Activated T-cell treated with anti-CD3 and anti-CD28 coated beads, Interleukin-2, amount 50 U/mL, for 4 hours (primary cell): ENCODE measurements around the gene MYORG. TPM values are rescaled to one million over a fixed set of nuclear protein-coding genes. Genes with fewer than 3 reads are reported as not detected.

Experiments used
- ATAC-seq, 2 donors: fragments of 200-7000 bp; cut with Tn5 transposase; one replicate each; pipeline ENCODE4 v1.10.0; 2021
- DNase-seq: peaks from one replicate; pipeline ENCODE4 v3.0.0-alpha.2; 2020
- H3K27me3 Mint-ChIP-seq: one replicate; pipeline ENCODE4 v1.8.0; 2021; ENCODE audit warnings: low read depth, mixed read lengths
- H3K36me3 Mint-ChIP-seq: one replicate; pipeline ENCODE4 v1.8.0; 2022; ENCODE audit warnings: mixed read lengths; ENCODE audit not compliant: insufficient read depth
- H3K4me1 Mint-ChIP-seq: one replicate; pipeline ENCODE4 v1.8.0; 2021; ENCODE audit warnings: low read depth, mixed read lengths
- H3K4me3 Mint-ChIP-seq: one replicate; pipeline ENCODE4 v1.8.0; 2021; ENCODE audit warnings: mild to moderate bottlenecking, moderate library complexity, mixed read lengths
- H3K9me3 Mint-ChIP-seq: one replicate; pipeline ENCODE4 v1.8.0; 2021; ENCODE audit warnings: mixed read lengths
- total RNA-seq, 3 donors: library from RNA; stranded (reverse); gene quantifications; one replicate each; pipeline ENCODE4 v1.2.1, GENCODE V29; 2021

Gene MYORG
- total RNA-seq, 3 donors from 2014 or later, result 0.60 to 1.8 (median 0.87) TPM

DNA sequence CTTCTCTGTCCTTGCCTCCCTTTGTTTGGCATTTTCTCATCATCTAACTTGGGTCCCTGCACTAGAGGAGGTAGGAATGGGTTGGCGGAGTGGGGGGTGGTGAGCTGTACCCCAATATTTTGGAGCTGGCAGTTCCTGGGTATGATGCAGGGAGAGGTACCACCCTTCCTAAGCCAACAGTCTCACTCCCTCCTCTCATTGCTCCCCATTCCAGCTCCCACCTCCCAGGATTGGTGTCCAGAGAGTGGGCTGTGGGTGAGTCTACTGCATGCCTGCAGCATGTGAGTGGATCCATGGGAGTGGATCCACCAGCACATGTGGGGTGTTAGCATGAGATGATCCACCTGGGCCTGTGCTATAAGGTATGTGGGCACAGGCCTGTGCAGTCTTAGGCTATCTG, 22.2 kb upstream of the MYORG start:
- Mint-ChIP-seq H3K27me3 (no peaks in the 10 kb centered on the region), H3K36me3 (peaks cover 10% of the 10 kb centered on the region), H3K4me1 (no peaks in the 10 kb centered on the region), H3K4me3 (no peak overlapping the region), H3K9me3 (no peaks in the 10 kb centered on the region)
- no peak for DNase-seq
- ATAC-seq, result no peak

DNA sequence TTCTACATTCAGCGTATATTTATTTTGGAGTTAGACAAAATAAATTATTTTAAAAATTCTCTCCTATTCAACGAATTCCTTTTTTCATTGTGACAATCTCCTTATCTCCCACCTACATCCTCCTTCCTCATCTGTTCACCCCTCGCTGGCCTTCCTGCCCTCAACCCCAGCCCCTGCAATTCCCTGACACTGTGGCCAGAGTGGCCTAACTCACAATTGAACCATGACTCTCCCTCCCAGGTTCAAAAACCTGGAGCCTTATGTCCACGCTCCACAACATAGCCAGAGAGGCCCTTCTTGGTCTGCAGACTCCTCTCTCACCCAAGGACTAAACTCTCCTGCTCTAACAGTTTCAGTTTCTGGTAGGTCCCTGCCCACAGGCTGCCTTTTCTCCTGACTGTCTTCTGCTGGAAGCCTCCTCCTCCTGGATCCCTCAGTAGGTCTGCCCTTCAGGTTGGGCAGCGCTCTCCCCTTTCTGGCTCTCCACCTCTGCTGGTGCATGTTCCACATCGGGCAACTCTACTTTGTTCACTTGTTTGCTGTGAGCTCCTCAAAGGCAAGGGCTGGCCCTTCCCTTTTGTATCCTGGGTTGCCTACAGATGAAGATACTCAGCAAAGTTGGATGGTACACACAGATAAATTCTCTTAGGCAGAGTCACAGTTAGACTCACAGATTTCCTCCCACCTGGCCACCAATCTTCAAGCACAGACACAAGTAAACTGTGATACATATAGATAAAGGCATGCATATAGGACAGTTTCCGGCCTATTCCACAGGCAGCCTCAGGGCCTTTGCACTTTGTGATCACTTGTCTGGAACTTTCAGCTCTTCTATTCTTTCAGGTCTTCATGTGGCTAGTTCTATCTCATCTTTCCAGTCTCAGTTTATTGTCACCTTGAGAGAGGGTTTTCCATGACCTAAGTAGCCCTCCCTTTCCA, 19.8 kb upstream of the MYORG start:
- ATAC-seq (no peak), DNase-seq (no peak)
- peaks cover 4% of the 10 kb centered on the region for H3K36me3 Mint-ChIP-seq
- peaks cover under 1% of the 10 kb centered on the region for H3K27me3 Mint-ChIP-seq
- H3K4me1 Mint-ChIP-seq, result no peaks in the 10 kb centered on the region
- no peak overlapping the region for H3K4me3 Mint-ChIP-seq
- no peaks in the 10 kb centered on the region for H3K9me3 Mint-ChIP-seq

DNA sequence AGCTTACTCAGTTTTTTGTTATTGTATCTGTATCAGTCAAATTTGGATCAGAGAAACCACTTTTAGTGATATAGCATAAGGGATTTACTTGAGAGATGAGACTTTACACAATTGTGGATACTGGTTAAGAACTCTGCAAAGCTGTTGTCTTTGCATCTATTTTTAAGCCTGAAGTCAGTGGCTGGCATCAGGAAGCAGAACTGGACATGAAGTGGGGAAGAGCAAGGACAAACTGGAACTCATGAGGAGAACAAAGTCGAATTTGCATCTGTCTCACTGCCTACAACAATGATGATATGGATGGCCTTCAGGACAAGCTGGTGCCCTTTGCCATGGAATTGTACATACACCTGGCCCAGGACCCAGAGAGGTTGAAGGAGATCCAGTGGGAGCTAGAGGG, 15.8 kb upstream of the MYORG start:
- Mint-ChIP-seq H3K4me3 (no peak overlapping the region), H3K27me3 (peaks cover 6% of the 10 kb centered on the region), H3K9me3 (no peaks in the 10 kb centered on the region), H3K36me3 (no peaks in the 10 kb centered on the region), H3K4me1 (no peaks in the 10 kb centered on the region)
- DNase-seq (no peak), ATAC-seq (no peak)

DNA sequence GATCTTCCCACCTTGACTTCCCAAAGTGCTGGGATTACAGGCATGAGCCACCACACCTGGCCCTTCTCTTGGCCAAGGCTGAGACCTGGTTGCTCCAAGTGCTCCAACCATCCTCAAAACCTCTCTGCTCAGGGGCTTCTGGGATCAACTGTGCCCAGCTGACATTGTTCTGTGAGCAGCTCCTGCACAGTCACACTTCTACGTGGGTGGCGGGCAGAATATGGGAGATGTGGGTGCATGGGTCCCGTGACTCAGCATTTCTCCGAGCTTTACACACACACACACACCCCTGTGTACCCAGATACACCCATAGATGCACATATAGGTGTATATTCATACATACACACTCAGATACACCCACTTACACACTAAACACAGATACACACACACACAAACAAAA, 10.5 kb upstream of the MYORG start:
- no peak overlapping the region for H3K4me3 Mint-ChIP-seq
- no peak for ATAC-seq
- peaks cover 6% of the 10 kb centered on the region for H3K27me3 Mint-ChIP-seq
- H3K4me1 Mint-ChIP-seq, result no peaks in the 10 kb centered on the region
- H3K9me3 Mint-ChIP-seq, result no peaks in the 10 kb centered on the region
- no peak for DNase-seq
- no peaks in the 10 kb centered on the region for H3K36me3 Mint-ChIP-seq

DNA sequence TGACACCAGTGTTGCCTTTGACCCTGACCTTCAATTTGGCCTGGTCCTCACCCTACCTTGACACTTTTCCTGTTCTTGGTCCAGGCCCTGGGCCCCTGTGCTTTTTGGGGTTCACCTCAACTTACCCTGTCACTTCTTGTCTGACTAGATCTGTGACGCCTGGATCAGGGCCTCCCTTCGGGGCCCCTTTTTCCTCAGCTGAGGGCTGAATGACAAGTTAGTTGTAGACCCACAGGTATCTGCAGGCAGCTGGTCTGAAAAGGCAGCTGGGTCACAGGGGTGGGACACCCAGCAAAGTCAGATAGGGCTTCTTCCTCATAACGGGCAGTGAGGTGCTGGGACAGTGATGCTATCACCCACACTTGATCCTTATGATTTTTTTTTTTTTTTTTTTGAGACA, 10.0 kb upstream of the MYORG start:
- H3K4me3 Mint-ChIP-seq, result no peak overlapping the region
- DNase-seq (no peak), ATAC-seq (no peak)
- H3K27me3 Mint-ChIP-seq, result peaks cover 6% of the 10 kb centered on the region
- no peaks in the 10 kb centered on the region for H3K9me3 Mint-ChIP-seq
- H3K4me1 Mint-ChIP-seq, result no peaks in the 10 kb centered on the region
- H3K36me3 Mint-ChIP-seq, result no peaks in the 10 kb centered on the region

DNA sequence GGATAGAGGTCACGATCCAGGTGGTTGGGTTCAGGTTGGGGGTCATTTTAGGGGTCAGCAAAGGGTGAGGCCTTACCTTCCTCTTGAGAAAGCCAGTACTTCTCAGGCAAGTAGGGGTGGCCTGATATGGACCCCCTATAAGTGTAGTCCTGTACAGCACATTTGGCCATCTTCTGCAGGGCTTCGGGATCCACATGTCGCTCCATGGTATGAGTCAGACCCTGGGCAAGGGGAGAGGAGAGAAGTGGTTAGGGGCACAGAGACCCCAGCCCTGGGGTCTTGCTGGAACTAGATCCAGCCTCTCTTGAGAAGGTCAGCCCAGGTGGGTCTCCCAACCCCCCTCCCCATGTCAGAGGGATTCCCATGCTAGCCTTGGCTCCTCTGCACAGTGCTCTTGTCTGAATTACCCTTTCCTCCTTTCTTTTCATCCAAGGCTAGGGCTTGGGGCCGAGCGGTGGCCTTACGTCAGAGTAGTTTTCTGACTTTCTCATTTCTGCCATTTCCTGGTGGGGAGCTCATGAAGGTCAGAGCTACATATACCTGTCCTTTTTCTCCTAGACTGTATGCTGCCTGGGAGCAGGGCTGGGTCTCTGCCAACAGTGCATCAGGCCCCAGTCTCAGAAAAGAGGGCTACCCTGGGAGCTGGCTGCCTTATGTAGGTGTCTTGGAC, 9.0 kb upstream of the MYORG start:
- DNase-seq (no peak), ATAC-seq (no peak)
- Mint-ChIP-seq H3K9me3 (no peaks in the 10 kb centered on the region), H3K36me3 (no peaks in the 10 kb centered on the region), H3K27me3 (no peaks in the 10 kb centered on the region), H3K4me3 (no peak overlapping the region), H3K4me1 (peaks cover 7% of the 10 kb centered on the region)

DNA sequence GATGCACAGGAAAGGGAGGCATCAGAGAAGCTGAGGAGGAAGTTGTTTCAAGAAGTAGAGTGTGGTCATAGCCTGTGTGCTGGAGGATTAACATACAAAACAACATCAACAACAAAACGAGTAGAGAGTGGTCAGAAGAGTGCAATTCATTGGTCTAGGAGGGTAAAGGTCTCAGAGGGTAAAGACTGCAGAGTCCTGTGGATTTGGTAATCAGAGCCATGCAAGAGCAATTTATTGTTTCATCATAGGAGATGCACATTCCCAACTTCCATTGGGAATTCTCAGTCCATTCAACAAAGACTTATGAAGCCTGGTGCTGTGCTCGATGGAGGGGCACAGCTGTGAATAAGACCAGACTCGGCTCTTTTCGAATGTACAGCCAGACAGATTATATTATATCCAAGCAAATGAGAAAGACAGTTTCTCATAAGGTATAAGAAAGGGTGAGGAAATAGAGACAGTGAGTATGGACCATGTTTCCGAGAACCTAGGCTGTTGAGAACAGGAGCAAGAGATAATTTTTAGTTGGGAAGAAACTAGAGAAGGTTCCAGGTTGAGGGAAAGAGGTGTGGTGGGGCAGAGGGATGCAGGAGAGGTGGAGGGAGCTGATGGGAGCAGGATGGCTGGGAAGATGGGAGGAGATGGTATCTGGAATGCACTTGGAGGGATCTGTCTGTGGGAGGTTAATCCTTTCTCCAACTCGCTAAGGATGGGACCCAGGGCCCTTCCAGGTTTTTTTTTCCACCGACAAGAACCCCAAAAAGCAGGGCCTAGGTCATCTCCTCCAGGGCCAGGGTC, 7.9 kb upstream of the MYORG start:
- ATAC-seq (no peak), DNase-seq (no peak)
- no peaks in the 10 kb centered on the region for H3K36me3 Mint-ChIP-seq
- no peaks in the 10 kb centered on the region for H3K9me3 Mint-ChIP-seq
- H3K27me3 Mint-ChIP-seq, result no peaks in the 10 kb centered on the region
- H3K4me3 Mint-ChIP-seq, result no peak overlapping the region
- peaks cover 17% of the 10 kb centered on the region for H3K4me1 Mint-ChIP-seq

DNA sequence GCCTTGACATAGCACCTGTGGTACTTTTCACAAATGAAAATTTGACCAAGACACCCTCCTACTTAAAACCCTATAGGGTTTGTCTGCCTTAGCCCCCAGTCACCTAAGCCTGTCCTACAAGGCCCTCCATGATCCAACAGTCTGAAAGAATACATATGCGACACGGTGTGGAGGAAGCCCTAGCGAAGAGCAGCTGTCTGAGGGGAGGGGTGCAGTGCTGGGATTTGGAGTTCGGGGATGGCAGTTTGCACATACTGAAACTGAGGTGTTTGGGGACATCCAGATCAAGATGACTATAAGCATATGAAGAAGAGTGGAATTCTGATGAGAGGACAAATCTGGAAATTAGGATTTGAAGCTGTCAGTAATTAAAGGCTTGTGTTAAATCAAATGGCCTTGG, 7.2 kb upstream of the MYORG start:
- Mint-ChIP-seq H3K4me1 (peaks cover 22% of the 10 kb centered on the region), H3K9me3 (no peaks in the 10 kb centered on the region), H3K36me3 (no peaks in the 10 kb centered on the region), H3K27me3 (no peaks in the 10 kb centered on the region), H3K4me3 (no peak overlapping the region)
- DNase-seq (no peak), ATAC-seq (no peak)

DNA sequence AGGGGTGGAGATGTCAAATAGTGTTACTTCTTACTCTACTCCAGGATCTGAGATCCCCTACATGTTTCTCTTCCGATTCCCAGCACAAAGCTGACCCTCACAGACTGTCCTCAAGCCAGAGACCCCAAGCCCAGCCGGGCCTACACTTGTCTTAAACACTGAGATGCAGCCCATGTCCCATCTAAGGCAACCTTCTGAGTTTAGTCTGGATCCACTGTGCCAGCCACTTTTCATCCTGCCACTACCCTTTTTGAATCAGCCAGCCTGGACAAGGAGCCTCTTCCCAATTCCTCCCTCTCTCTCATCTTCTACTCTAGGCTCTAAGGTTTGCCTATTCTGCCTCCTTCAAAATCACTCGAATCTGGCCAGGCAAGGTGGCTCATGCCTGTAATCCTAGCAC, 6.2 kb upstream of the MYORG start:
- H3K4me1 Mint-ChIP-seq, result peaks cover 27% of the 10 kb centered on the region
- ATAC-seq (no peak), DNase-seq (no peak)
- H3K27me3 Mint-ChIP-seq, result no peaks in the 10 kb centered on the region
- H3K9me3 Mint-ChIP-seq, result no peaks in the 10 kb centered on the region
- no peak overlapping the region for H3K4me3 Mint-ChIP-seq
- H3K36me3 Mint-ChIP-seq, result no peaks in the 10 kb centered on the region

DNA sequence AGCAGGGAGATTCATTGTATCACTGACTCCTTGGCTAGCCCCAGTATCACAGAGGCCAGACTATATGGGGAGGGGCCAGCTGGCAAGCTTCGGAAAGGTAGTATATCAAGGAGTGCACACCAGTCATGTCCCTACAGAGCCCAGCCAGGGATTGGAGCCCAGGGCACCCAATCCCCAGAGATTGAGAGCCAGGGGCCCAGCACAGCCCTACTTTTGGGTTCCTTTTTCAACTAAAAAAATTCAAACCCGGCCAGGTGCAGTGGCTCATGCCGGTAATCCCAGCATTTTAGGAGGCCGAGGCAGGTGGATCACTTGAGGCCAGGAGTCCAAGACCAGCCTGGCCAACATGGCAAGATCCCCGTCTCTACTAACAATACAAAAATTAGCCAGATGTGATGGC, 5.4 kb upstream of the MYORG start:
- DNase-seq (no peak), ATAC-seq (no peak)
- H3K9me3 Mint-ChIP-seq, result no peaks in the 10 kb centered on the region
- no peak overlapping the region for H3K4me3 Mint-ChIP-seq
- no peaks in the 10 kb centered on the region for H3K27me3 Mint-ChIP-seq
- H3K36me3 Mint-ChIP-seq, result no peaks in the 10 kb centered on the region
- H3K4me1 Mint-ChIP-seq, result peaks cover 28% of the 10 kb centered on the region

DNA sequence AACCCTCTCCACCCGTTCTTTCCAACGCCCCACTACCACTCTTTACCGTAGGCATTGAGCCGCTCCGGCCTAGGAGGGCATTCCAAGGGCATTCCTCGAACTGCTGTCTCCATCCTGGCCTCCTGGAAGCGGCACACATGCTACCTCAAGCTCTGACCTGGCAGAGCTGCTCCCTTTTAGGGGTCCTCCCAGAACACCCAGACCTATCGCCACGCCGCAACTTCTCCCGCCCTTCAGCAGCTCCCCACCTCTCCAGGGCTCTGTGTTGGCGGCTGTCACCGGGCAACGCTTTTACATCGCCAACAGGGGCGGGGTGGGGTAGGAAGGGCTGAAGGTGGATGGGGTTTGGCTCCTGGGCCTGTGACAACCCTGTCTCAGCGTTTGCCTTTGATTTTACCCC, 4.6 kb upstream of the MYORG start:
- no peaks in the 10 kb centered on the region for H3K36me3 Mint-ChIP-seq
- no peak for DNase-seq
- no peaks in the 10 kb centered on the region for H3K27me3 Mint-ChIP-seq
- H3K9me3 Mint-ChIP-seq, result no peaks in the 10 kb centered on the region
- ATAC-seq, result no peak
- peaks cover 29% of the 10 kb centered on the region for H3K4me1 Mint-ChIP-seq
- peak overlapping the region; percentile 84 for H3K4me3 Mint-ChIP-seq

DNA sequence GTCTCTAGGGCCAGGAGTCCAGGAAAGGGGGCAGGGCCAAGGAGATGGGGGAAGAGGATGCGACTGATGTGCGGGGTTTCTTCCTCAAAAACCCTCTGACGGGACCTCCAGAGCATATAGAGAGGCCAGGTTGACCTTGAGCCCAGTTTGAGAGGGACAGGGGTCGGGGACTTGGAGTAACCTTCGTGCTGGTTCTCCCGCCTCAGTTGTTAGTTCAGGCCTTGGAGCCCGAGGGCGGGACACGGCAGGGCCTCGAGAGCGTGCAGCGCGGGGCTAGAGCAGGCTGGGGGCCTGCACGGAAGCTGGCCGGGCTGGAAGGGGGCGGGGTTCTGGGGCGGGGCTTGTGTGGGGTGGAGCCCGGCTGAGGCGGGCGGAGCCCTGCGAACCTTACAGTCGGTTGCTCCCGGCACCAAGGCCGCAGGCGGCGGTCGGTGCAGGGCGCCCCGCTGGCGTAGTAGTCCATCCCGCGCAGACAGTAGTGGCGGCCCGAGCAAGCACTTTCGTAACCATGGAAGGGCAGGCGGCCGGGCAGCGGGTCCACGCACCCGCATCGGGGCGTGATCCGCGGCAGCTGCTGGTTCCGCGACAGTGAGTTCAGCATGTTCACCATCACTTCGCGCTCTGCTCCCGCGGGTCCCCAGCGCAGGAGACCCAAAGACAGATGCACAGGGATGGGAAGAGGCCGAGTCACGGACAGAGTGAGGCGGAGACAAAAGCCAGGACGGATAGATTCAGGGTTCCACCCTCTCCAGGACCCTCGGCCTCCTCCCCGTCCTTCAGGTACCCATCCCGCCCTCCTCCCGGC, 4.0 kb upstream of the MYORG start:
- DNase-seq (peak; percentile 68), ATAC-seq (peak; percentile 56 to 65)
- Mint-ChIP-seq H3K4me3 (peak overlapping the region; percentile 84), H3K36me3 (no peaks in the 10 kb centered on the region), H3K9me3 (no peaks in the 10 kb centered on the region), H3K27me3 (no peaks in the 10 kb centered on the region), H3K4me1 (peaks cover 34% of the 10 kb centered on the region)

DNA sequence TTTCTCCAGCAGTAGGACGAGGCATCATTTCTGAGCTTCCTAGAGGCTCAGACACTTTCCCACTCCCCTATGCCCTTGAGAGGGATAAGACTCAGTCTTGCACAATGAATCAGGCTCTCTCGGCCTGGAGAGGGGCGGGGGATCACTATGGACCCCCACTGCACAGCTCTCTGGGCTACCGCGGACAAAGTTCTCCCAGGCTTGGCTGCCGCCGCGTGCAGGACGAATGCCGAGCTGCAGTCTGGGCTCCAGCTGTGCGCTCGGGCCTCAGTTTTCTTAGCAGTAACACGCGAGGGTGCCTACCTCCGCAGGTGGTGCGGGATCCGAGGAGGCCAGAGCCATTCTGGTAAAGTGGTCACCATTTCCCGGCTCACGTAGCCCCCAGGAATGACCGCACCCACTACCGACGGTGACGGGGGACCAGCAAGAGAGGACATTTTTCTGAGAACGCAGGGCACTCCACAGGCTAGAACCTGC, 3.4 kb upstream of the MYORG start:
- DNase-seq, result no peak
- H3K4me3 Mint-ChIP-seq, result peak overlapping the region; percentile 84
- no peaks in the 10 kb centered on the region for H3K36me3 Mint-ChIP-seq
- ATAC-seq, result no peak
- no peaks in the 10 kb centered on the region for H3K27me3 Mint-ChIP-seq
- peaks cover 38% of the 10 kb centered on the region for H3K4me1 Mint-ChIP-seq
- no peaks in the 10 kb centered on the region for H3K9me3 Mint-ChIP-seq
